ENCODE data around the gene IQGAP3. TPM values are rescaled to one million over a fixed set of nuclear protein-coding genes. Genes with fewer than 3 reads are reported as not detected.

Gene IQGAP3
- polyA plus RNA-seq, 3 donors, result 14.2 to 15.5 (median 15.2) TPM

DNA sequence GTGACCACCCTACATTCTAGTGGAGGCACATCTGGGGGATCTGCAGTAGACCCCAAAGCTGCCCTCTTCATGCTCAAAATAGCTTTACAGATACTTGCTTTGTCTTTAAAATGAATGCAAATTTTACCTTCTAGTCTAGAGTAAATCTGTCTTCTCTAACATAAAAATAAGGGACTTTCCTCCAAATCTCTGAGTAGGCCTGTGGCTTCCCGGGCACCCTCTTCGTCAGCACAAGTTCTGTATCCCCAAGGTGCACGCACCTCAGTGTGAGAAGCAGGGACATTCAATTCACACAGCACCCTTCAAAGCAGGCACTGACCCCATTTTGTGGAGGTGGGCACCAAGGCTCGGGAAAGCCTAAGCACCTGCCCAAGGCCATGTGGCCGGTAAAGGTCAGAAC lies 90.8 kb downstream of the IQGAP3 start:
- no peak for DNase-seq (ENCODE audit: extremely low read depth in 1 of 11, low read depth in 9 of 11, low spot score in 4 of 11)

DNA sequence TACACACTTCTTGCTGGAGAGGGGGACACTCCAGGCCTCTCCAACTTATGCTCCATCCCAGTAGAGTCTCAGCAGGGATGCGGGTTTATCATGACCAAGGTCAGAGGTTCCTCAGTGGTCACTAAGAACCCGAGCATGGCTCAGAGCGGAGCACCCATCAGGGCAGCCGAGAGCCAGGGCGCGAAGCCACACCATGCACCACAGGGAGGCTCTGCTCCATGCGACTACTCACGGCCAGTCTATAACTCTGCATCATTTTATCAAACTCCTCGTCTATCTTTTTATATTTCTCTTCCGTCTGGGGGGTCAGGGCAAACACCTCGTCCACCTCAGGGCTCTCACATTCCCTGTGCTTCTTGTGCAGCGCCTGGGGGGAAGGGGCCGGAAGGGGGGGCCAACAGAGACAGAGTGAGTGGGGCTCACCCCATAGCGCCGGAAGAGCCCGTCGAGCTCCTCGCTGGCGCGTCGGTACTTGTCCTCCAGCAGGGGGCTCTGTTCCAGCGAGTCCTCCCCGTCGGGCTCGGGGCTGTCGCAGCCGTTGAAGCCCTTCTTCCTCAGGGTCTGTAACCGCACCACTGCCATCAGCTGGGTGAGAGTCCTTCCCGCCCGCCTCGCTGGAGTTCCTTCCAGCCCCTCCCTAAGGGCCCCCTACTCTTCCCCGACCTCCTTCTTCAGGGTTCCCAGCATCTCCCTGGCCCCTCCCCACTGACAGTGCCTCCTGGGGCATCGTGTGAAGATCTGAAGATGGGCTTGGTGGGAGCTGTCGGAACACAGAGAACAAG lies 91.8 kb downstream of the IQGAP3 start:
- no peak for DNase-seq (ENCODE audit: extremely low read depth in 1 of 11, low read depth in 9 of 11, low spot score in 4 of 11)

DNA sequence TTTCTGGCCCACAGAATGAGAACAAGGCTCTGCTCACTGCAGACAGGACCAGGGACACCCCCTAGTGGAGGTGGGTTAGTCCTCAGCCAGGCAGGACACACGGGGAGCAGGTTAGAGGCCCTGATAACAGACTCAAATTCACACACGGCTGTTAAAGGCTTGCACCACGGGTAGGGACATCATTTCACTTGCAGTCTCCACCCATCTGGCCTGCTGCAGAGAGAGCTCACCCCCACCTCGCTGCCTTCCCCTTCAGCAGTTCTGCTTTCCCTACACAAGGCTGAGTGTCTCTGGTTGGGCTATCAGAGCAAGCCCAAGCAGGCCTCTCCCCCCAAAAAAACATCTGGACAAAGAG lies 92.4 kb downstream of the IQGAP3 start:
- no peak for DNase-seq (ENCODE audit: extremely low read depth in 1 of 11, low read depth in 9 of 11, low spot score in 4 of 11)

DNA sequence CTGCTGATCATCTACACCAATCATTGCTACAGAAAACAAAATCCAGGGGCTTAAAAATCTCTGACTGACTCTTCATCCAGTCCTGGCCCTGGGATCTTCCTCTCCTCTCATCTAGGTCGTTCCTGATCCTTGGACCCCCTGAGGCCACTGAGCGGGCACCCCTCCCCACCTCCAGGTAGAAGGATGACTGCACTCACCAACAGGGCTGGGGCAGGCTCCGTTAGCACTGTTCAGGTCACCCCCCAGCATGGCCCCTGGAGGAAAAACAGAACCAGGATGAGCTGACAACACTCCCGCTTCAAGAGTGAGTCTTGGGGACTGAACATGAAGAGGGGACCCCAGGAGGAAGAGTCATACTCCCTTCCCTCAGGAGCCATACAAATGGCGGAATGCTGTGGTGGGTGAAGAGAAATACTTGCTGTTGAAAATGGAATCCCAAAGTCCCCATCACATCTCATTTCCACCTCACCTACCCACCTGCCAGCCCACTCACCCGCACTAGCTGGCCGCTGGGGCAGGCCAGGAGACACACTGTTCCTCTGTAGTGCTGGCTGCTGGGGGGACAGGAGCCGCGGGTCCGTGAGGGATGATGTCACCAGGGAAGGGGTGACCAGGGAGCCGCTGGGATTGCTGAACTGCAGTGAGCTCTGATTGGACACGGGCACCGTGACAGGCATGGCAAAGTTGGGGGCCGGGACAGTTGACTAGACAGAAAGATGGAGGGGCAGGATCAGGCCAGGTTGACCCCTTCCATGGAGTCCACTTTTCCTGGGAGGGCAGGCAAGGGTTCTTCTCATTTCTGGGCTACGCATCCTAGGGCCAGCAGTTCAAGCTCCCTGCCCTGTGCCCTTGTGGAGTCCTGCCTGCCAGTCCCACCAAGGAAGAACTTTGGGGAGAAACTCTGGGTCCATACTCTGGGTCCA lies 93.0 kb downstream of the IQGAP3 start:
- DNase-seq (ENCODE audit: extremely low read depth in 1 of 11, low read depth in 9 of 11, low spot score in 4 of 11), result no peak

DNA sequence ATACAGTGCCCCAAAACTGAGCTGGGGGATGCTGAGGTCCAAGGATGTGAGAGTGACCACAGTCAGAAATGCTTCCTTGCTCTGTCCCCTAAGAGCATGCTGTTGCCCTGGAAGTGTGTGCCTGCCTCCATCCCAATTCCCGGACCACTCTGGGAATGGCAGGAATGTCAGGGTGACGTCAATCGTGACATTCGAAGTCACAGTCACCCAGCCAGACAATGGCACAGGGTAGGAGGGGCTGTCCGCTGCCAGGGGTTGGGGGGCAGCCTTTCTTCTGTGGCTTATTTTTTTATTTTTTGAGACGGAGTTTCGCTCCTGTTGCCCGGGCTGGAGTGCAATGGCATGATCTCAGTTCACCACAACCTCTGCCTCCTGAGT lies 94.1 kb downstream of the IQGAP3 start:
- DNase-seq (ENCODE audit: extremely low read depth in 1 of 11, low read depth in 9 of 11, low spot score in 4 of 11), result no peak

DNA sequence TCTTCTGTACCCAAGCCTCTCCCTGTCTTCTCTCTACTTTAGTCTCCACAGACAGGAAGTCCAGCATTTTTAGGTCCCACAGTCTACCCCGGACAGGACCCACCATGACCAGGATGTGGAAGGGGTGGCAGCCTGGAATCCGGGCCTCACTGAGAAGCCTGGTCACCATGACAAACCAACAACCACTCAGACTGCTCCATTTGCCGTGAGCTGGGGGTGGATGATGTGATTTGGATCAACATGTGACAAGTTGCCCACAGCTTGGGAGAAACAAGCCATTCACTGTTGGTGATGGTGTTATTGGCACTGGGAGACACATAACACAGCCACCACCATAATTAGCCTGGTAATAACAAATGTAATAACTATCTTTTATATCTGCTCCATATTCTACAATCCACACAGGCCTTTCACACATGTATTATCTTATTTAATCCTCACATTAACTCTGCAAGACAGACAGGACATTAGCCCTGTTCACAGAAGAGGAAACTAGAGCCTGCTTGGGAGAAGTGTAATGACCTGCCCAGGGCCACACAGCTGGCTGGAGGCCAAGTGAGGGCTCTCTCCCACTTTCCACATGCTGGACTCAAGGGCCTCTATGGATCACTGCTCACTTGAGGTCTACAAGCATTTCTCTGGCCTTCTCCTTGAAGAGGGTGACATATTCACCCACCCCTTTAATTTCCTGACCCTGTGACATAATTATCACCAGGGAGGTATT lies 94.7 kb downstream of the IQGAP3 start:
- DNase-seq (ENCODE audit: extremely low read depth in 1 of 11, low read depth in 9 of 11, low spot score in 4 of 11), result no peak

DNA sequence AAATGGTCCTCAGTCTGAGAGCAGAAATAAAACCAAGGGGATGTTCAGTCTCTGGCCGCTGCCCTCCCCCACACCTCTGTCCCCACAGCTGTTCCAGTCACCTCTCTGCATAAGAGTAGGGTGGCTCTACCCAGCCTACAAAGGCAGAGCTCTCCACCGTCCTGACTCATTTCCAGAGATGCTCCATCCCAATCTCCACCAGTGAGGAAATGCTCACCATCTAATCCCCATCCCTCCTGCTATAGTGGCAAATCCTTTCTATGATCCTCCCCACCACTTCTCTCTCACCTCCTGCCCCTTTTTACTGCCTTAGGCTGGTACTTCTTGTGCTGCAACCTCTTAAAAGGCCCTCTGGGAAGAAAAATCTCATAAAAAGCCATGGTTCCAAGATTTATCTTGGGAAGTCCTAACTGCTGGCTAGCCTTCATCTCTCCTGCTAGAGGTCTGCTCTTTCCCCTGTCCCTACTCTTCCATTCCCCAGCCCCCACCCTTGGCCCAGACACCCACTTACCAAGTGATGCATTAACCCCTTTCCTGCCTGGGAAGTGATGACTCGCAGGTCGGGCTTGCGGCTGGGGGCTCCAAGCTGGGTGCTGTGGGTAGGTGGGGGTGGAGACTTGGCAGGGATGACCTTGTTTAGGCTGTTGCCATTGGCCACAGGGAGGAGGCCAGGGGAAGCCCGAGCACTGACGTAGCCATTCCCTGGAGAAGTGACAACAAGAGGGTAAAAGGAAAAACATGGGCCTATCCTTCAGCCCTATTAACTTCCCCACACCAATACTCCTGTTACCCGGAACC lies 95.7 kb downstream of the IQGAP3 start:
- no peak for DNase-seq (ENCODE audit: extremely low read depth in 1 of 11, low read depth in 9 of 11, low spot score in 4 of 11)

DNA sequence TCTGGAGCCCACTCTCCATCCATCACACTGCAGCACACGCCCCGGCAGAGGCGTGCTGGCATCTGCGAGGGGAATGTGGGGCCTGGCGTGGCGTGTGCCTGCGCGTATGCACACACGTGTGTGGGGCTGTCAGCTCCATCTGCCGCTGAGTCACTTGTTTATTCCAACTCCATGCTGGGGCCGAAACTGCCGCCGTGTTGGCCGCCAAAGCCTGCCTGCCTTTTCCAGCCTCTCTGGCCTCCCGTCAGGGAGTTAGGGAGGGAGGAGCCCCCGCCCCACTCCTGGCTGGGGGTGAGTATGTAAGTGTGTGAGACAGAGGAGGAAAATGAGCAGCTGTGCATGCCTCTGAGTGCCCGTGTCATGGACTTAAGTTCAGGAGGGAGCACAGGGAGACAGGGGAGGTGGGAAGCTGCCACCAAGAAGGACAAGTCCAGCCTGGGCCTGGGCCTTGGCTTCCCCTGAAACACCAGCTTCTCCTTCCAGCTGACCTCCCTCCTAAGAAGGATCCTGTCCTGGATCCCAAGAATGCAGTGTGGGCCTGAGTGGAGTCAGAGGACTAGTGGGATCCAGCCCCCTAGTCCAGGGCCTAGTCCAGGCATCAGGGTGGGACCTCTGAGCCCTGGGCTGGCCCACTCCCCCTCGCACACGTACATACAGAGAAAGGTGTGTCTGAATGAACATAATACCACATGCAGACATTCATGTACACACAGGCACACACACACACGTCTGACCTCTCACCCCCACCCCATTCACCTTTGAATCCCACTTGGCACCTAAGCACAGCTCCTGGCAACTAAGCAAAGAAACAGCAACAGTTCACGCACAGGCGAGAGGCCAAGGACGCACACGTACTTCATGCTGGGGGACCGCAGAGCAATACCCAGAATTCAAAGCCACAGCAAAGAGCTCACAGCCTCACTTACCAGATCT lies 96.5 kb downstream of the IQGAP3 start:
- DNase-seq (ENCODE audit: extremely low read depth in 1 of 11, low read depth in 9 of 11, low spot score in 4 of 11), result no peak

Other genes with a start within 250 kb of the IQGAP3 start
- 100 to 1,000 TPM; 300 to 385 (median 351) TPM for gene CCT3, start 234.3 kb downstream of the IQGAP3 start, polyA plus RNA-seq (ENCODE audit: insufficient read length in 3 of 3)
- 1 to 10 TPM in 1 of 3 donors, under 1 TPM in 2; 0.78 to 2.3 (median 0.82) TPM for gene TSACC, start 234.0 kb downstream of the IQGAP3 start, polyA plus RNA-seq (ENCODE audit: insufficient read length in 3 of 3)
- 10 to 100 TPM in 2 of 3 donors, 1 to 10 TPM in 1; 9.3 to 18.3 (median 11.8) TPM for gene RHBG, start 203.4 kb downstream of the IQGAP3 start, polyA plus RNA-seq (ENCODE audit: insufficient read length in 3 of 3)
- gene MEF2D, start 71.8 kb downstream of the IQGAP3 start, polyA plus RNA-seq (ENCODE audit: insufficient read length in 3 of 3), result 10 to 100 TPM; 21.1 to 31.7 (median 25.8) TPM
- gene TTC24, start 7.2 kb upstream of the IQGAP3 start, polyA plus RNA-seq (ENCODE audit: insufficient read length in 3 of 3), result 1 to 10 TPM; 1.2 to 1.7 (median 1.5) TPM
- gene NAXE, start 19.2 kb upstream of the IQGAP3 start, polyA plus RNA-seq (ENCODE audit: insufficient read length in 3 of 3), result 10 to 100 TPM; 67.4 to 76.4 (median 73.0) TPM
- gene GPATCH4, start 28.9 kb upstream of the IQGAP3 start, polyA plus RNA-seq (ENCODE audit: insufficient read length in 3 of 3), result 10 to 100 TPM; 32.9 to 36.2 (median 35.4) TPM
- under 1 TPM; 0.47 to 0.67 (median 0.57) TPM for gene HAPLN2, start 46.9 kb upstream of the IQGAP3 start, polyA plus RNA-seq (ENCODE audit: insufficient read length in 3 of 3)
- gene BCAN, start 69.6 kb upstream of the IQGAP3 start, polyA plus RNA-seq (ENCODE audit: insufficient read length in 3 of 3), result 1 to 10 TPM in 1 of 3 donors, under 1 TPM in 2; 0.22 to 1.3 (median 0.23) TPM
- 100 to 1,000 TPM; 123 to 175 (median 150) TPM for gene NES, start 104.8 kb upstream of the IQGAP3 start, polyA plus RNA-seq (ENCODE audit: insufficient read length in 3 of 3)
- gene CRABP2, start 133.0 kb upstream of the IQGAP3 start, polyA plus RNA-seq (ENCODE audit: insufficient read length in 3 of 3), result 100 to 1,000 TPM in 1 of 3 donors, 10 to 100 TPM in 2; 91.7 to 120 (median 92.3) TPM
- 10 to 100 TPM; 34.4 to 47.3 (median 35.6) TPM for gene METTL25B, start 155.9 kb upstream of the IQGAP3 start, polyA plus RNA-seq (ENCODE audit: insufficient read length in 3 of 3)
- gene ISG20L2, start 156.2 kb upstream of the IQGAP3 start, polyA plus RNA-seq (ENCODE audit: insufficient read length in 3 of 3), result 10 to 100 TPM; 40.0 to 43.6 (median 41.3) TPM
- gene MRPL24, start 168.5 kb upstream of the IQGAP3 start, polyA plus RNA-seq (ENCODE audit: insufficient read length in 3 of 3), result 10 to 100 TPM; 63.0 to 69.1 (median 64.1) TPM
- gene HDGF, start 179.1 kb upstream of the IQGAP3 start, polyA plus RNA-seq (ENCODE audit: insufficient read length in 3 of 3), result 100 to 1,000 TPM; 262 to 301 (median 270) TPM
- 100 to 1,000 TPM; 105 to 112 (median 111) TPM for gene PRCC, start 195.0 kb upstream of the IQGAP3 start, polyA plus RNA-seq (ENCODE audit: insufficient read length in 3 of 3)
- gene SH2D2A, start 244.3 kb upstream of the IQGAP3 start, polyA plus RNA-seq (ENCODE audit: insufficient read length in 3 of 3), result 1 to 10 TPM in 1 of 3 donors, under 1 TPM in 2; 0.47 to 1.5 (median 0.62) TPM